GM12892 (cell line): ENCODE results near the gene IL3.
A peak's percentile ranks its signal among the peaks of the same experiment; 100 is the strongest.

ENCODE experiments used
- DNase-seq: peaks from one replicate; pipeline ENCODE4 v3.0.0; 2011; ENCODE audit not compliant: insufficient read length
- FAIRE-seq: peaks from 2 replicates; lab custom pipeline; 2011; peaks lifted over from hg19 to GRCh38; lab: Jason Lieb, UNC
- POLR2A ChIP-seq: IDR thresholded peaks from 2 replicates; pipeline ENCODE4 v1.6.1; 2011; ENCODE audit warnings: low read depth, low read length, control low read depth
- POLR2AphosphoS5 ChIP-seq: IDR thresholded peaks from 2 replicates; pipeline ENCODE4 v1.6.1; 2011; ENCODE audit warnings: low read depth, low read length, control low read depth
- TAF1 ChIP-seq: IDR thresholded peaks from 2 replicates; pipeline ENCODE4 v1.6.1; 2011; ENCODE audit warnings: low read depth, mild to moderate bottlenecking, control low read depth, low read length, borderline replicate concordance

Gene IL3

GRCh38 chr5:132094393-132095076, 34.1 kb downstream of the IL3 start:
- FAIRE-seq (no peak), DNase-seq (no peak)
- TF ChIP-seq POLR2AphosphoS5 (no peak), TAF1 (no peak)

GRCh38 chr5:132095077-132095410, 34.6 kb downstream of the IL3 start:
- no peak for TF ChIP-seq POLR2A
- no peak for TF ChIP-seq TAF1
- TF ChIP-seq POLR2AphosphoS5 = no peak
- no peak for FAIRE-seq
- DNase-seq = no peak

DNA sequence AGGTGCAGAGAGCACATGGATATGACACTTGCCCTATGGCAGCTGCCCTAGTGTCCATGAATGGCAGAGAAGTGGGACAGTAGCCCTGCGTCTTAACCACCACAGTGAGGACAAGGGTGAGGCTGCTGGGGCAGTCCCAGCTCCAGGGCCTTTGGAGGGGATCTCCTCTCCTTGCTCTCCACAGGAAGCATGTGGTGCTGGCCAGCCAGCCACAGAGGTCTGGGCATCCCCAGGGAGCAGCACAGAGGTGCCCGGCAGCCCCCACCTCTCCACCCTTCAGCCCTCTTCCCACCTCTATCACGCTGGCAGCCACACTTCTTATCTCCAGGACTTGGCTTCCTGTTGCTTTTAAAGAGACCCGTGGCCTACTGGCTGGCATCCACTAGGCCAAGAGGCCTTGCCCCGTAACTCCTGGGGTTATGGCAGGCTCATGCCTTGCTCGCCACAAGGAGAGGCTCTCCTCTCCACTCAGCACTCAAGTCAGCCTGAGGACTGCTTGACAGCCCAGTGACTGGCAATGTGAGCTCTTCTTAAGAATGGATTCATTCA, 35.0 kb downstream of the IL3 start:
- no peak for FAIRE-seq

GRCh38 chr5:132096904-132097303, 36.4 kb downstream of the IL3 start:
- FAIRE-seq = no peak
- DNase-seq = no peak

More for the DNA sequence above, 35.0 kb downstream of the IL3 start:
- TF ChIP-seq POLR2AphosphoS5 (no peak), POLR2A (no peak), TAF1 (no peak)
- no peak for DNase-seq

DNA sequence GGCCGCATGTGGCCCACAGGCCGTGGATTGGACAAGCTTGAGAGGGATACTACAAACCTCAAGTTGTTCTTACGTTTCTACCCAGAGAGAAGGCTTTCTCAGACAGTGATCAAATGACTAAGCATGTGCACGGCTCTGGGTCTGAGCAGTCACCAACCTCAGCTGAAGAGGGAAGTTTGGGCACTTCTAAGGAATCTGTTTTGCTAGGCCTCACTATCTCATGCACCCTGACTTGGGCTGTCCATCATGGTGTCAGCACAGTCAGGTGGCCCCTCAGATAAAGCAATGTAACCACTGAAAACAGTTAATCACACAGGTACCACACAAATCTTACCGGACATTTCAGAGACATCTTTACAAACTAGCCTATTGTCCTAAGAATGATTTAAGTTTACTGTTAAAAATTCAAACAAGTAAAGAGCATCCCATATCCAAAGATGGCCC, 37.7 kb downstream of the IL3 start:
- no peak for TF ChIP-seq TAF1
- FAIRE-seq = peak; percentile 71
- no peak for DNase-seq

More at GRCh38 chr5:132096904-132097303, 36.4 kb downstream of the IL3 start:
- TF ChIP-seq POLR2AphosphoS5 (no peak), TAF1 (no peak), POLR2A (no peak)

DNA sequence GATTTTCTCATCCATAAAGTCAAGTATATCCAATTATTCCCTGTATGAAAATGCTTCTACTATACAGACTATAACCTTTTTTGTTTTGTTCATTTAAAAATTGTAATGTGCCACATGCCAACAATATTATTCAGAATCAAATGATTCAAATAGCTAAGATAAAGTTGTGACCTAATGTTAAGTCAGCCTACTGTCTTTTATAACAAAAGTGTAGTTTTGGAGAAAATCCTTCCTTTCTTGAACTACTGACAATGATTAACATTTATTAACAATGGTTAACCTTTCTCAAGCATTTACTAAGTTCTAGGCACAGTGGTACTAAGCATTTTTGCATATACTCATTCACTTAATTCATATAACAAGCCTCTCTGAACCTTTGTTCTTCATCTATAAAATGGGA, 38.2 kb downstream of the IL3 start:
- TF ChIP-seq POLR2A = no peak
- no peak for TF ChIP-seq POLR2AphosphoS5
- no peak for TF ChIP-seq TAF1
- no peak for DNase-seq
- no peak for FAIRE-seq

DNA sequence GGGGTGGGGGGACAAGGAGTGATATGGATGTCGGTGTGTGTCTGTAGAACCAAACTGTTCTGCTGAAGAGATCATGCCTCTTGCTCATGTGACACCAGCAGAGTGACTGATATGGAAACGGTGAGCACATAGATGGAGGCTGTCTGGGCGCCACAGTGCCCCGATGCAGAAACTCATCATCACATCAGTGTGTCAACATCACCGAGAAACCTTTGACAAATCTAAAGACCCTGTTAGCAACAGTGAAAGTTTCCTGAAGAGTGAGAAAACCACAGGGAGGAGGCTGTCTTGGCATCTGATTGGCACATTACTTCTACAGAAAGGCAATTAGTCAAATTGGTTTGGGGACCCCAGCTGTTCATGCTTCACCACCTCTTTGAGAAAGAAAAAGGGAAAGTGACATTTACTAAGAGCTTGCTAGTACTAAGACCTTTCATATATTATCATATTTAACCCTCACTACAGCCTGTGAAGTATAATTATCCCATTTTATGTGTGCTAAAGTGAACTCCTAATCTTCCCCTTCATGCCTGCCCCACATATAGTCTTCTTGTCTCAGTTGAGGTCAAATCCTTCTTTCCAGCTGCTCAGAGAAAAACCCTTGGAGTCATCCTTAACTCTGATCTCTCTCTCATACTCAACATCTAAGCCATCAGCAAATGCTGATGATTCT, 38.8 kb downstream of the IL3 start:
- no peak for DNase-seq
- peak; percentile 86 for FAIRE-seq
- TF ChIP-seq POLR2AphosphoS5 (no peak), TAF1 (no peak)

DNA sequence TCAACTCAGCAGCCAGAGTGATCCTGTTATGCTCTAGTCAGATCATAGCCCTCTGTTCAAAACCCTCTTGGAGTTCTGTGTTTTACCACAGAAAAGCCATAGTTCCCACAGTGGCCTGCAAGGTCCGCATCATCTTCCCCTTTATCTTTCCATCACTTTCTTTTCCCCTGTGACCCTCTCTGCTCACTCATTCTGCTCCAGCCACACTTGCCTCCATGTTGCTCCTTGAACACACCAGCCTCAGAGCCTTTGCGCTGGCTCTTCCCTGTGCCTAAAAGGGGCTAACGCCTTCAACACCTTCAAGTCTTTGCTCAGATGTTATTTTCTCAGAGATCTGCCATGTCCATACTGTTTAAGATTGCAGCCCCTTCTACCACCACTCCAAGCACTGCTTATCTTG, 39.5 kb downstream of the IL3 start:
- FAIRE-seq = no peak
- DNase-seq = no peak
- TF ChIP-seq TAF1 (no peak), POLR2A (no peak), POLR2AphosphoS5 (no peak)

DNA sequence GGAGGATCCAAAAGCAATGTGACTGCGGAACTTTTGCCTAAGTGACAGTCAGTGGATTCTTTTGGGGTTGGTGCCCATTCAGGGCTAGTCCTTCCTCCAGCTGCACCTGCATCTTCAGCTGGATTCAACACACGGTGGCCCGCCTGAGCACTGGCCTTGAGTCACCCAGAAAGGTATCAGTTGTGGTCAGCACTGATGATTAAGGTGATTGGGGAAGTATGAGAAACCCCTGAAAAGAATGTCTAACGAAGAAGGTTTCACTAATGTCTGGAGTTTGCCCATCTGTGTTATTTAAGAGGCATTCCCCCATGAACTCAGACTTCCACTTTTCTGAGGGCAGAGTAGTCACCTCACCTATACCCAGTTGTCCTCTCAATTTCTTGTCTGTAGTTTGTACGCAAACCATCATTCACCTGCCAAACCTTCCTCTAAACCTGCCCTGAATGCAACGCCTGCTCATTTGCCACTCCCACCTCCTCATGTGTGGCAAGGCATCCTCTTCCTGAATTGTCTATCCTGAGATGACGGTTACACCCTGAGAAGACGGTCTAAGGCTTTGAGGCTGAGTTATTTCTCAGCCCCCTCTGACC, 40.3 kb downstream of the IL3 start:
- TF ChIP-seq TAF1 (no peak), POLR2AphosphoS5 (no peak)
- FAIRE-seq = peak; percentile 81
- DNase-seq = no peak

DNA sequence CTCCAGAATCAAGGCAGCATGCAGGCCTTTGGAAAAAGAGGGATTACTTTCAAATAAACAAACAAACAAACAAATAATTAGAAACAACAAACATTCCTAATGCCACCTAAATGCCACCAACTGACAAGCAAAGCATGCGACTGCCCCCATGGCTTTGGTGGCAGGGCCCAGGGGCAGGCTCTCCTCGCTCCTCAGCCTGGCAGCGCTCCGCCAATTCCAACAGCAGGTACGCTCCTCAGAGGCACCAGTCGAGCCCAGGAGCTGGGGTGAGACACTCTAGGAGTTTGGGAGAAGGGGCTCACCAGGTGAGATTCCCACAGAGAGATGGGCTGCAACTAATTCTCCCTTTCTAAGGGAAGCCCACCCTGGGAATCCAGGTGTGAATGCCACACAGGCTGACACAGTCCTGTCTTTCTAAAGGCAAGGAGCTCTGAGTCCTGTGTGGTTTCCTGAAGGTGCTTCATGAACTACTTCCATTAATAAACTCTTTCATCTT, 41.0 kb downstream of the IL3 start:
- DNase-seq (no peak), FAIRE-seq (no peak)
- TF ChIP-seq POLR2A (no peak), TAF1 (no peak), POLR2AphosphoS5 (no peak)

DNA sequence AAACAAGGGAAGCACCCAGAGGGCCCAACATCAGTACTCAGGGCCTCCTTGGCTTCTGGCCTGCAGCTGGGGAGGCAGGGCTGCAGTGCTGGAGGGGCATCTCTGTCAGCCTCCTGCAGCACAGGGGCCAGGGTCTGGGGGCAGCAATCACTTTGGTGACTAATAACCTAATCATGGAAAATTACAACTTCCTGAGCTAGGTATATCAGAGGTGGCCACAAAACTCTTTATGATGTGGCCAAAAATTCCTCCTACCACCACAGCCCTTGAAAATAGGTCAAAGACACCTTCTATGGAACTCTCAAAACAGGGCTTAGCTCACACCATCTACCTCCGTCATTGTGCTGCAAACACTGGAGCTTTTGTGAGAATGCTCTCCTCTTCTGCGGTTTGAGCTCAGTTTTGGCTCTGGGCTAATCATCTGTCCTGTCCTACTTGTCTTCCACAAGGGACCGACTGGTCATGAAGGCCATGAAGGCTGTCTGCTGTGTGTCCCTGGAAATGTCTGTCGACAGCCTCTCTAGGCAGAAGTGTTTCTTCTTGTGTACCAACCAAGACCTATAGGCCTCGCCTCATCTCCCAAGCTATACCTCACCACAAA, 41.7 kb downstream of the IL3 start:
- FAIRE-seq (no peak), DNase-seq (no peak)
- no peak for TF ChIP-seq POLR2A
- TF ChIP-seq POLR2AphosphoS5 = no peak
- TF ChIP-seq TAF1 = no peak

GRCh38 chr5:132102944-132103331, 42.5 kb downstream of the IL3 start:
- TF ChIP-seq TAF1 = no peak
- 0 out of 2 replicates have a peak, but pooled peaks have one; percentile 7 for TF ChIP-seq POLR2A
- TF ChIP-seq POLR2AphosphoS5 = no peak; the same call in 1 of the 2 replicates
- no peak for FAIRE-seq

More at GRCh38 chr5:132102944-132103331, 42.5 kb downstream of the IL3 start:
- DNase-seq = no peak
